ENCODE measurements around the gene C5orf47.

Gene C5orf47

DNA sequence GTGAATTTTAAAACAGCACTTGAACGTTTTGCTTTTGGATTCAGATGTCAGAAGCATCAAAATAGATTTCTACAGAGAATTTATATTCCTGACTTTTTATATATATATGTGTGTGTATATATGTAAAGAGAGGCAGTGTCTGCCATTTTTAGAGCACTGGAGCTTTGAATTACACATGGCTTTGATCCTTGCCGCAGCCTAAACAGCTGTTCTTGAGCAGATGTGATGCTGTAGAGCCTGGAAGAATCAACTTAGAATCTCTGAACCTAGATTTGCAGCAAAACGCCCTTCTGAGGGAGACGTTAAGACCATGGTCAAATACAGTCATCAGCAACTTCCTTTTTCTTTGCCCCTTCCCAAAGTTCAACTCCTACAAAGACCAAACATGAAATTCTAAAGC lies 21.7 kb upstream of the C5orf47 start:
- peaks cover 3% of the 10 kb centered on the region for H3K79me1 ChIP-seq (ENCODE audit: low read length)
- no peak overlapping the region for H3K18ac ChIP-seq (ENCODE audit: low read length)
- H2BK5ac ChIP-seq (ENCODE audit: low read depth, low read length, poor library complexity), result no peak overlapping the region
- WGBS (ENCODE audit: extremely low coverage, insufficient coverage, insufficient read length), result no CpG with 5 or more reads among the region's 4 CpGs
- H2BK120ac ChIP-seq (ENCODE audit: insufficient read depth, low read length, poor library complexity), result no peak overlapping the region
- H3K9me3 ChIP-seq (ENCODE audit: insufficient read depth, low read depth, low read length), result no peaks in the 10 kb centered on the region
- no peak overlapping the region for H3K4me2 ChIP-seq (ENCODE audit: low read length)
- H3K9ac ChIP-seq (ENCODE audit: low read length), result no peak overlapping the region
- H3K23ac ChIP-seq (ENCODE audit: low read length), result no peak overlapping the region
- no peak overlapping the region for H3K14ac ChIP-seq (ENCODE audit: low read length)
- H3K27ac ChIP-seq (ENCODE audit: low read depth, low read length), result no peak overlapping the region
- H3K4ac ChIP-seq (ENCODE audit: low read depth, low read length), result no peak overlapping the region
- peaks cover 7% of the 10 kb centered on the region in 2 experiments for H3K4me1 ChIP-seq (ENCODE audit: control insufficient read depth in 1 of 2, insufficient read depth in 2 of 2, low read length in 2 of 2)
- no peak overlapping the region for H4K12ac ChIP-seq (ENCODE audit: low read depth, low read length)
- H2BK12ac ChIP-seq (ENCODE audit: low read length), result no peak overlapping the region
- no peak overlapping the region for H4K91ac ChIP-seq (ENCODE audit: low read depth, low read length)
- H3K4me3 ChIP-seq (ENCODE audit: low read depth, low read length), result no peak overlapping the region
- no peak overlapping the region for H4K8ac ChIP-seq (ENCODE audit: low read depth, low read length)
- no peaks in the 10 kb centered on the region for H3K79me2 ChIP-seq (ENCODE audit: control insufficient read depth, insufficient read depth, low read length, poor library complexity)
- no peak for DNase-seq
- no peak overlapping the region for H2AK5ac ChIP-seq (ENCODE audit: low read length)
- H2AFZ ChIP-seq (ENCODE audit: insufficient read depth, low read length, poor library complexity), result no peak overlapping the region
- no peaks in the 10 kb centered on the region for H3K36me3 ChIP-seq (ENCODE audit: control insufficient read depth in 1 of 2, insufficient read depth in 2 of 2, low read length in 2 of 2)
- H3K27me3 ChIP-seq (ENCODE audit: insufficient read depth, low read length), result no peaks in the 10 kb centered on the region

DNA sequence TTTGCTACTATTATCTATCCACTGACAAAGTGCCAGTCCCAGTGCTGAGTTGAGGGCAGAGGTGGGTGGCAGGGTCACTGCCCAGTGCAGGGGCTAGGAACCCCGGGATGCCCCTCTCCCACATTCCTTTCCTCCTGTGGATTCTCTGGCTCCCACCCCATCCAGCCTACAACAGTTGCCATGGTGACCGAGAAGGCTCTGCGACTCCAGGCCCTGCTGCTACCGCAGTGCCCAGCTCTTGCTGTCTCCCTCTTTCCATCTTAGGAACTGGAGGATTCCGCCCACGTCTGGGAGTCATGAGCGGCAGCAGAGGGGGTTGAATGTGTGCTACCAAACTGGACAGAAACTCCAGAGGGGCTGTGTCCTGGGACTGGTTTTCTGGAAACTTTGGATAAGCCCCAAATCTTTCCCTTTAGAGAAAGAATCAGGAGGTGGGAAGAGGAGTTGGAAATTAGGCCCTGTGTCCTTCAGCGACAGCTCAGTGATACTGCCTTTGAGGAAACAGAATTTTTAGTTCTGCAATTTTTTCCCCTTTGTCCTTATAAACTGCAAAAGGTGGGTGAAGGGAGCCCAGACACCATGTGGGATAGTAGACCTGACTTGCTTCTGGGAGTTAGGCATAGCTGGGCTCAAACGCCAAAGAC lies 20.7 kb upstream of the C5orf47 start:
- Histone ChIP-seq H4K8ac (ENCODE audit: low read depth, low read length) (no peak overlapping the region), H4K12ac (ENCODE audit: low read depth, low read length) (no peak overlapping the region), H3K4me1 (ENCODE audit: control insufficient read depth in 1 of 2, insufficient read depth in 2 of 2, low read length in 2 of 2) (peaks cover 9 to 11% of the 10 kb centered on the region in 2 experiments), H3K4me3 (ENCODE audit: low read depth, low read length) (no peak overlapping the region), H3K4me2 (ENCODE audit: low read length) (no peak overlapping the region), H2BK12ac (ENCODE audit: low read length) (no peak overlapping the region), H4K91ac (ENCODE audit: low read depth, low read length) (no peak overlapping the region), H3K9me3 (ENCODE audit: insufficient read depth, low read depth, low read length) (no peaks in the 10 kb centered on the region), H3K4ac (ENCODE audit: low read depth, low read length) (no peak overlapping the region), H2BK5ac (ENCODE audit: low read depth, low read length, poor library complexity) (no peak overlapping the region), H3K36me3 (ENCODE audit: control insufficient read depth in 1 of 2, insufficient read depth in 2 of 2, low read length in 2 of 2) (no peaks in the 10 kb centered on the region), H2AFZ (ENCODE audit: insufficient read depth, low read length, poor library complexity) (no peak overlapping the region), H3K27me3 (ENCODE audit: insufficient read depth, low read length) (no peaks in the 10 kb centered on the region), H3K9ac (ENCODE audit: low read length) (no peak overlapping the region), H3K79me2 (ENCODE audit: control insufficient read depth, insufficient read depth, low read length, poor library complexity) (no peaks in the 10 kb centered on the region), H3K14ac (ENCODE audit: low read length) (no peak overlapping the region), H3K79me1 (ENCODE audit: low read length) (peaks cover 3% of the 10 kb centered on the region), H2AK5ac (ENCODE audit: low read length) (no peak overlapping the region), H3K18ac (ENCODE audit: low read length) (no peak overlapping the region), H3K27ac (ENCODE audit: low read depth, low read length) (no peak overlapping the region), H2BK120ac (ENCODE audit: insufficient read depth, low read length, poor library complexity) (no peak overlapping the region), H3K23ac (ENCODE audit: low read length) (no peak overlapping the region)
- no CpG with 5 or more reads among the region's 9 CpGs for WGBS (ENCODE audit: extremely low coverage, insufficient coverage, insufficient read length)
- DNase-seq, result no peak

DNA sequence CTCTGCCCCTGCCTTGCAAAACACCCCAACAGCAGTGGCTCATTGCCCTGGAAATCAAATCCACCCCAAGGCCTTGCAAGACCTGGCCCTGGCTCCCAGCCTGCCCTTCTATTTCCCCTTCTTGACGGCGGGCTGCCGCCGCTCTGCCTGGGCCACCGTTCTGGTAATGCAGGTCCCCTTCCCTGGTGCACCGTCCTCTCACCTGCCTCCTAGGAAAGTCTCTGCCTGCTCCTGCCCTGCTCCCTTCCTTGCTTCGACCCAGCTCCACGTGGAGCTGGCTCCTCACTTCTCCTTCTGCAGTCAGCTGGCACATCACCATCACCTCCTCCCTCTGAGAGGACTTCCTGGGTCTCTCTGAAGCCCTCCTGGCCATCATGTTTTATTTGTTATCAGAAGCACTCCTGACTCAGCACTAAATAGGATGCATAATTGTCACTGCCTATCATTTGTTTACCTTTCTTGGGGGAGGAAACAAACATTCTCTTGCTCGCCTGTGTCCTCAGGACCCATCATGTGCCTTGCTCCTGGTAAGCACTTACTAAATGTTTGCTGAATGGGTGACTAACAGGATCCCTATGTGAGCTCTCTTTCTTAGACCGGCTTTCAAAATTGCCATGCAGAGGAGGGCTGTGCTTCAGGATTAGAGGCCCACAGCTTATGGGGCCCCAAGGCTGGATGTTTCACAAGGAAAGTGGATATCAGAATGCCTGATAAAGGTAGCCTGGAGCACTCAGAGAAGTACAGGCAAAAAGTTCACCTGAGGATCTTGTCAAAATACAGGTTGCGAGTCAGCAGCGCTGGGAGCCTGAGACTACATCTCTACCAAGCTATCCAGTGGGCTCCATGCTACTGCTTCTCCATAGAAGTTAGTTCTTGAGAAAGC lies 19.6 kb upstream of the C5orf47 start:
- Histone ChIP-seq H3K4me1 (ENCODE audit: control insufficient read depth in 1 of 2, insufficient read depth in 2 of 2, low read length in 2 of 2) (peaks cover 7 to 16% of the 10 kb centered on the region in 2 experiments), H3K36me3 (ENCODE audit: control insufficient read depth in 1 of 2, insufficient read depth in 2 of 2, low read length in 2 of 2) (no peaks in the 10 kb centered on the region), H2BK5ac (ENCODE audit: low read depth, low read length, poor library complexity) (no peak overlapping the region), H3K79me2 (ENCODE audit: control insufficient read depth, insufficient read depth, low read length, poor library complexity) (no peaks in the 10 kb centered on the region), H2BK120ac (ENCODE audit: insufficient read depth, low read length, poor library complexity) (peak overlapping the region; percentile 1), H4K91ac (ENCODE audit: low read depth, low read length) (peak overlapping the region; percentile 16), H3K23ac (ENCODE audit: low read length) (no peak overlapping the region), H2BK12ac (ENCODE audit: low read length) (peak overlapping the region; percentile 2), H3K18ac (ENCODE audit: low read length) (no peak overlapping the region), H3K27me3 (ENCODE audit: insufficient read depth, low read length) (no peaks in the 10 kb centered on the region), H4K12ac (ENCODE audit: low read depth, low read length) (no peak overlapping the region), H3K4me2 (ENCODE audit: low read length) (no peak overlapping the region), H3K4ac (ENCODE audit: low read depth, low read length) (no peak overlapping the region), H3K9ac (ENCODE audit: low read length) (no peak overlapping the region), H3K4me3 (ENCODE audit: low read depth, low read length) (no peak overlapping the region), H3K27ac (ENCODE audit: low read depth, low read length) (no peak overlapping the region), H3K9me3 (ENCODE audit: insufficient read depth, low read depth, low read length) (no peaks in the 10 kb centered on the region), H3K79me1 (ENCODE audit: low read length) (peaks cover 3% of the 10 kb centered on the region), H2AFZ (ENCODE audit: insufficient read depth, low read length, poor library complexity) (no peak overlapping the region), H2AK5ac (ENCODE audit: low read length) (no peak overlapping the region), H3K14ac (ENCODE audit: low read length) (peak overlapping the region; percentile 2), H4K8ac (ENCODE audit: low read depth, low read length) (no peak overlapping the region)
- WGBS (ENCODE audit: extremely low coverage, insufficient coverage, insufficient read length), result no CpG with 5 or more reads among the region's 12 CpGs
- DNase-seq, result peak; percentile 93 to 96

DNA sequence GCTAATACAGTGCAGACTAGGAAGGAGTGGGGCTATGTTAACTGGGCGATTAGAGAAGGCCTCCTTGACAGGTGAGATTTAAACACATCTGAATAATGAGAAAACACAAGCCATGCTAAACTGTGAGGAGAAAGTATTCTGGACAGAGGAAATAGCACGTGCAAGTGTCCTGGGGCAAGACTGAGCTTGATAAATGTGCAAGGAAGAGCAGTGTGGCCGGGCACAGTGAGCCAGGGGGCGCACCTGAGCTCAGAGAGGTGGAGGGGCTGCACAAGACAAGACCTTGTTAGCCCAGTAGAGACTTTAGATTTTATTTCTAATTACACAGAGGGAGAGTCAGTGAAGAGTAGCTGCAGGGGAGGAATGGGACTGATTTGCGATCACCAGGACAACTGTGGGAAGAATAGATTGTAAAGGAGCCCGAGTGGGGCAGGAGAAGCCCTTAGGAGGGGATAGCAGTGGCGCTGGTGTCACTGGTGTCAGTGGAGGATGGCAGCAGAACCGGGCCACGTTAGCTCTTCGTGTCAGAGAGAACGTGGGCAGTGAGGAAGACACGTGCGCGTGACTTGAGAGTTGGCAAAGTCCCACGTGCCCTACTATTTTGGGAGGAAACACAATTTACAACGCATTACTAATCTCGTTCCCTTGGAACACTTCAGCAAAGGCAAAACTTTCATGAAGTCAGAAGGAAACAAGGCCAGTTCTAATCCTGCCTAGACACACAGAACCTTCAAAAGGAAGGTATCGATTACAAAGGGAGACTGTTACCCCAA lies 17.9 kb upstream of the C5orf47 start:
- WGBS (ENCODE audit: extremely low coverage, insufficient coverage, insufficient read length), result no CpG with 5 or more reads among the region's 18 CpGs
- no peaks in the 10 kb centered on the region for H3K36me3 ChIP-seq (ENCODE audit: control insufficient read depth in 1 of 2, insufficient read depth in 2 of 2, low read length in 2 of 2)

More for the DNA sequence above, 17.9 kb upstream of the C5orf47 start:
- no peak overlapping the region for H4K12ac ChIP-seq (ENCODE audit: low read depth, low read length)
- H4K91ac ChIP-seq (ENCODE audit: low read depth, low read length), result no peak overlapping the region
- H3K9ac ChIP-seq (ENCODE audit: low read length), result no peak overlapping the region
- H3K27me3 ChIP-seq (ENCODE audit: insufficient read depth, low read length), result no peaks in the 10 kb centered on the region
- H4K8ac ChIP-seq (ENCODE audit: low read depth, low read length), result no peak overlapping the region
- no peak overlapping the region for H2AK5ac ChIP-seq (ENCODE audit: low read length)
- H2BK120ac ChIP-seq (ENCODE audit: insufficient read depth, low read length, poor library complexity), result no peak overlapping the region
- no peak overlapping the region for H3K14ac ChIP-seq (ENCODE audit: low read length)
- peaks cover 3% of the 10 kb centered on the region for H3K79me1 ChIP-seq (ENCODE audit: low read length)
- H3K27ac ChIP-seq (ENCODE audit: low read depth, low read length), result no peak overlapping the region
- H3K4me2 ChIP-seq (ENCODE audit: low read length), result no peak overlapping the region
- H3K4ac ChIP-seq (ENCODE audit: low read depth, low read length), result no peak overlapping the region
- no peak overlapping the region for H2BK5ac ChIP-seq (ENCODE audit: low read depth, low read length, poor library complexity)
- no peak overlapping the region for H2BK12ac ChIP-seq (ENCODE audit: low read length)
- H3K9me3 ChIP-seq (ENCODE audit: insufficient read depth, low read depth, low read length), result no peaks in the 10 kb centered on the region
- no peaks in the 10 kb centered on the region for H3K79me2 ChIP-seq (ENCODE audit: control insufficient read depth, insufficient read depth, low read length, poor library complexity)
- H3K23ac ChIP-seq (ENCODE audit: low read length), result no peak overlapping the region
- no peak overlapping the region for H3K18ac ChIP-seq (ENCODE audit: low read length)
- H2AFZ ChIP-seq (ENCODE audit: insufficient read depth, low read length, poor library complexity), result no peak overlapping the region
- DNase-seq, result no peak
- H3K4me3 ChIP-seq (ENCODE audit: low read depth, low read length), result no peak overlapping the region
- peaks cover 7 to 16% of the 10 kb centered on the region in 2 experiments for H3K4me1 ChIP-seq (ENCODE audit: control insufficient read depth in 1 of 2, insufficient read depth in 2 of 2, low read length in 2 of 2)

Data from trophoblast cell (in vitro differentiated cells and primary cell).